ENCODE results near the gene CAPS. TPM values are rescaled to one million over a fixed set of nuclear protein-coding genes. Genes with fewer than 3 reads are reported as not detected.

Gene CAPS
- total and polyA plus RNA-seq, 12 donors, result 1.3 to 14.1 (median 3.0) TPM

- DNase-seq (no peak), ATAC-seq (peak in 5 of 8 donors; percentile 11 to 48 (median 32))
- intact Hi-C loops (cut with DNase I), result no loop called here
- Histone ChIP-seq H3K4me3 (no peak overlapping the region), H3K9me3 (no peaks in the 10 kb centered on the region), H3K36me3 (peaks cover 0 to 72% (median 40%) of the 10 kb centered on the region in 9 donors), H3K4me1 (peaks cover 4 to 32% (median 22%) of the 10 kb centered on the region in 9 donors), H3K27me3 (no peaks in the 10 kb centered on the region), H3K27ac (peak overlapping the region in 7 of 10 donors; percentile 12 to 54 (median 34))
- TF ChIP-seq, protein P1, sequence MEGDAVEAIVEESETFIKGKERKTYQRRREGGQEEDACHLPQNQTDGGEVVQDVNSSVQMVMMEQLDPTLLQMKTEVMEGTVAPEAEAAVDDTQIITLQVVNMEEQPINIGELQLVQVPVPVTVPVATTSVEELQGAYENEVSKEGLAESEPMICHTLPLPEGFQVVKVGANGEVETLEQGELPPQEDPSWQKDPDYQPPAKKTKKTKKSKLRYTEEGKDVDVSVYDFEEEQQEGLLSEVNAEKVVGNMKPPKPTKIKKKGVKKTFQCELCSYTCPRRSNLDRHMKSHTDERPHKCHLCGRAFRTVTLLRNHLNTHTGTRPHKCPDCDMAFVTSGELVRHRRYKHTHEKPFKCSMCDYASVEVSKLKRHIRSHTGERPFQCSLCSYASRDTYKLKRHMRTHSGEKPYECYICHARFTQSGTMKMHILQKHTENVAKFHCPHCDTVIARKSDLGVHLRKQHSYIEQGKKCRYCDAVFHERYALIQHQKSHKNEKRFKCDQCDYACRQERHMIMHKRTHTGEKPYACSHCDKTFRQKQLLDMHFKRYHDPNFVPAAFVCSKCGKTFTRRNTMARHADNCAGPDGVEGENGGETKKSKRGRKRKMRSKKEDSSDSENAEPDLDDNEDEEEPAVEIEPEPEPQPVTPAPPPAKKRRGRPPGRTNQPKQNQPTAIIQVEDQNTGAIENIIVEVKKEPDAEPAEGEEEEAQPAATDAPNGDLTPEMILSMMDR (IDR thresholded peaks at IDR 0.05), result no peak
- 24 to 44% methylated on average over 14 of the region's 14 CpGs for WGBS, 2 donors
These were observed 2.2 kb downstream of the CAPS start for GRCh38 chr19:5916181-5916708.

GRCh38 chr19:5917431-5918107, 3.5 kb downstream of the CAPS start:
- intact Hi-C loops (cut with DNase I), result no loop called here
- H3K36me3 ChIP-seq, result peaks cover 0 to 85% (median 47%) of the 10 kb centered on the region in 9 donors
- 92% methylated on average over 35 to 36 of the region's 36 CpGs for WGBS, 2 donors

DNA sequence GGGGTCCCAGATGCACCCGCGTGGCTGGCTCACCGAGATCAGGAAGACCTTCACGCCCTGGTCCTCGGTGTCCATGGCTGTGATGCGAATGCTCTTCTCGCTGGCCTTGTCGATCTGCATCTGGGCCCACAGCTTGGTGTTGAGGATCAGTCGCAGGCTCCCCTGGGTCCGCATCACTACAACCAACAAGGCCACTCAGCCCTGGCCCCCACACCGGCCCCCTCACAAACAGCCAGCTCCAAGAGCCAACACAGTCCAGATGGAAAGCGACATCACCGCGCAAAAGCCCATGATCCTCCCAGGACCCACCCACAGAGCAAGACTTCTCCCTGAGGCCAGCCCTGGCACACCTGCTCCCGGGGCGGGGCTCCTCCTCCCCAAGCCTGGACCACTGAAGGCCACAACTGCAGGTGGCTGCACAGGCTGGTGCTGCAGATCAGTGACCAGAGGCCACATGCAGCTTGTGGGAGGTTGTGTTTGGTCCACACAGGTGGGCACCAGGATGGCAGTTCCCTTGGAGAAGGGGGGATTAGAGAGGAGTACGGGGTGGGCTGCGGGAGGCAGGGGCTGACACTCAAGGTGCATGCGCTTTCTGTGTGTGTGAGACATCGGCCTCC, 4.5 kb downstream of the CAPS start:
- 96% methylated on average over 20 of the region's 20 CpGs for WGBS, 2 donors
- intact Hi-C loops (cut with DNase I), result no loop called here
- ATAC-seq, result no peak
- Histone ChIP-seq H3K27me3 (no peaks in the 10 kb centered on the region), H3K36me3 (peaks cover 0 to 93% (median 57%) of the 10 kb centered on the region in 9 donors), H3K4me1 (peaks cover 4 to 32% (median 22%) of the 10 kb centered on the region in 9 donors), H3K9me3 (no peaks in the 10 kb centered on the region), H3K27ac (no peak overlapping the region), H3K4me3 (no peak overlapping the region)
- no peak for DNase-seq
- TF ChIP-seq, protein P1 (IDR thresholded peaks at IDR 0.05), result no peak

More at GRCh38 chr19:5917431-5918107, 3.5 kb downstream of the CAPS start:
- Histone ChIP-seq H3K4me3 (no peak overlapping the region), H3K9me3 (no peaks in the 10 kb centered on the region), H3K27me3 (no peaks in the 10 kb centered on the region), H3K27ac (no peak overlapping the region), H3K4me1 (peaks cover 4 to 32% (median 22%) of the 10 kb centered on the region in 9 donors)
- no peak for ATAC-seq
- no peak for DNase-seq
- TF ChIP-seq, protein P1 (IDR thresholded peaks at IDR 0.05), result no peak

- peaks cover 0 to 15% (median 10%) of the 10 kb centered on the region in 9 donors for H3K4me1 ChIP-seq
These were observed 7.6 kb downstream of the CAPS start for GRCh38 chr19:5921516-5922160.

More at GRCh38 chr19:5921516-5922160, 7.6 kb downstream of the CAPS start:
- no peak overlapping the region for H3K27ac ChIP-seq
- intact Hi-C loops (cut with DNase I), result no loop called here
- H3K4me3 ChIP-seq, result no peak overlapping the region
- no peaks in the 10 kb centered on the region for H3K9me3 ChIP-seq
- ATAC-seq (no peak), DNase-seq (no peak)
- H3K27me3 ChIP-seq, result no peaks in the 10 kb centered on the region
- TF ChIP-seq, protein P1 (IDR thresholded peaks at IDR 0.05), result no peak
- WGBS, 2 donors, result 84 to 85% methylated on average over 21 of the region's 21 CpGs
- H3K36me3 ChIP-seq, result peaks cover 4 to 100% (median 77%) of the 10 kb centered on the region in 9 donors
